Renal cortex interstitium (tissue), 11 donors: ENCODE results near the gene WRAP73. TPM values are rescaled to one million over a fixed set of nuclear protein-coding genes. Genes with fewer than 3 reads are reported as not detected.
"Not testable (repeated sequence)": the region's sequence is repeated elsewhere in the genome, so short reads cannot be mapped to it uniquely, and the experiment has no call there.

ENCODE experiments used
- DNase-seq, 11 donors: peaks; one replicate each; pipeline ENCODE4 v3.0.0-alpha.2; 2013; ENCODE audit warnings: low read depth in 9 of 11, low spot score in 4 of 11; ENCODE audit errors: extremely low read depth in 1 of 11
- polyA plus RNA-seq, 3 donors: library from polyadenylated mRNA; unstranded; fragments of 120-200 nt; gene quantifications; one replicate each; pipeline ENCODE4 v1.2.1, GENCODE V29; 2013; ENCODE audit not compliant: insufficient read length in 3 of 3

Gene WRAP73
- polyA plus RNA-seq, 3 donors = 16.1 to 24.3 (median 19.0) TPM

GRCh38 chr1:3624200-3625136 is 25.4 kb downstream of the WRAP73 start, which contains the start of gene TPRG1L:
Gene TPRG1L (plus strand): TSS chr1:3625015. CDS start chr1:3625073, 58 bp downstream.
- peak; percentile 90 to 97 (median 95) for DNase-seq

DNA sequence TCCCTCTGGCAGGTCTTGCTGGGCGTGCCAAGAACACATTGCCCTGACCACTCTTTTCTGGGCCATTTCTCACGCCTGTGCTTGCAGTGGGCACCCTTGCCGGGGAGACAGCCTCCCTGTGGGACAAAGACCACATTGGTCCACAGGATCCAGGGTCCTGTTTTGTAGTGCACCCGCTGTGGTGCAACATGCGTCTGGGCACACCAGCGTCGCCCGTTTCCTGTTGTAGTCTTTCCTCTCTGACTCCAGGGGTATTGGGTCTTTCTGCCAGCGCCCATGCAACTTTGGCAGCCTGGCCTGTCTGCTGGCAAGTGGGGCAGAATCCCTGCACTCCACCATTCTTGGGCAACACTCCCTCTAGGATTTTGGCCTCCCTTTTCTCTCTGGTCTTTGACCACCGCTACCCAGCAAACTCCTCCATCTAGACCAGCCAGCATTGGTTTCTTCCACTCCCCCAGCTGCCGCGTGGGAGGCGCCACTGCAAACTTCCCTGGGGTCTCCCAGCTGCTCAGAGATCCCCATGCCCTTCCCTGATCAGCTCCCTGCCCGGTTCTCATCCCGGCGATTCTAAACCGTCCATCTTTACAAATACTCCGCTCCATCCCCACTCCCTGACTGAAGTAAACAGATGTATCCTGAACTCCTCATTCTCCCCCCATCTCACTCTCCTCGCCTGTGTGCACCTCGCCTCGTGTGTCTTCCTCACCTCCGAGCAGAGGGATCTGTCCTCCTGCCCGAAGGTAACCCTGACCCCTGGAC is 26.3 kb downstream of the WRAP73 start:
- DNase-seq = no peak

GRCh38 chr1:3622102-3622501 is 27.8 kb downstream of the WRAP73 start:
- not testable (repeated sequence) for DNase-seq

DNA sequence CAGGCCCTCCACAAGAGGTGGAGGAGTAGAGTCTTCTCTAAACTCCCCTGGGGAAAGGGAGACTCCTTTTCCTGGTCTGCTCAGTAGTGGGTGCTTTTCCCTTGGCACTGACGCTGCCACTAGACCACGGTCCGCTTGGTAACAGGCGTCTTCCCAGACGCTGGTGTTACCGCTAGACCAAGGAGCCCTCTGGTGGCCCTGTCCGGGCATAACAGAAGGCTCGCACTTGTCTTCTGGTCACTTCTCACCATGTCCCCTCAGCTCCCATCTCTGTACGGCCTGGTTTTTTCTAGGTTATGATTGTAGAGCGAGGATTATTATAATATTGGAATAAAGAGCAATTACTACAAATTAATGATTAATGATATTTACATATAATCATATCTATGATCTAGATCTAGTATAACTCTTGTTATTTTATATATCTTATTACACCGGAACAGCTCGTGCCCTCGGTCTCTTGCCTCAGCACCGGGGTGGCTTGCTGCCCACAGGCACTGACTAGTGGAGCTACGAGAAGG is 28.7 kb downstream of the WRAP73 start:
- DNase-seq = not testable (repeated sequence)

GRCh38 chr1:3620708-3621107 is 29.2 kb downstream of the WRAP73 start:
- no peak for DNase-seq

GRCh38 chr1:3618881-3619671 is 30.8 kb downstream of the WRAP73 start:
- peak in 1 of 11 donors; percentile 66 for DNase-seq

DNA sequence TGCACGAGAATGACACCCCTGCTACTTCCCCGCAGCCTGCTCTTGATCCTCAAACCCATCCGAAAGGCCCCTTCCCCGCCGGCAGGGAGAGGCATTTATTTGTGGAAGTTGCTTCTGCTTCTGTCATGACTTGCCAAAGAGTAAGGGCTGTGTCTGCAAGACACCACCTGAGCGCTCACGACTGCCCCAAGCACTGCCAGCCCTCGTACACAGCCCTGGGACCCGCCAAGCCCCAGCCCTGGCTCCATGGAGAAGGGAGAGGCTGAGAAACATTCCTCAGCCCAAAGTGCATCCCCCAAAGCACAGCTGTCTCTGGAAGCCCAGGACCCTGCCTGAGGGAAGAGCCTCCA is 31.4 kb downstream of the WRAP73 start:
- DNase-seq = no peak

DNA sequence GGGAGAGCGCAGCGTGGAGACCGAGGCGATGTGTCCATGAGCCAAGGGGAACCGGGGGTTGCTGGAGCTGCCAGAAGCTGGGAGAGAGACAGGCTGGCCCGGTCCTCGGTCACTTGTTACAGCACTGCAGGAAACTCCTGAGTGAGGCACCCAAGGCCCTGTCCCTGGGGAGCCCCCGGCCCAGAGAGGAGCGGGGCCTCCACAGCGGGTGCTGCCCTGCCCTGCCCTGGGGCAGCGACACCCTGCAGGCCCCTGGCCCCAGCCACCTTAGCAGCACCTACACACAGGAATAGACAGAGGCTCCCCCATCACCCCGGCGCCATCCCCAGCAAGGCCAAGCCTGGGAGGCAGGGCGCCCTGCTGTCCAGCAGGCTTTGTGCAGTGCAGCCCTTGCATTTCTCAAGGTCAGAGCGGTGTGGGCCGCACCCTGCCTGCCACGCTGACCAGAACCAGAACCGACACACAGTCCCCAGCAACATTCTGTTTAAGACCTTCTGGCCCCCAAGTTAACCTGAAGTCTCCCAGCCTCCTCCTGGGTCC is 32.0 kb downstream of the WRAP73 start:
- DNase-seq = no peak

- DNase-seq = no peak
These were observed 33.0 kb downstream of the WRAP73 start for GRCh38 chr1:3616861-3617260.

DNA sequence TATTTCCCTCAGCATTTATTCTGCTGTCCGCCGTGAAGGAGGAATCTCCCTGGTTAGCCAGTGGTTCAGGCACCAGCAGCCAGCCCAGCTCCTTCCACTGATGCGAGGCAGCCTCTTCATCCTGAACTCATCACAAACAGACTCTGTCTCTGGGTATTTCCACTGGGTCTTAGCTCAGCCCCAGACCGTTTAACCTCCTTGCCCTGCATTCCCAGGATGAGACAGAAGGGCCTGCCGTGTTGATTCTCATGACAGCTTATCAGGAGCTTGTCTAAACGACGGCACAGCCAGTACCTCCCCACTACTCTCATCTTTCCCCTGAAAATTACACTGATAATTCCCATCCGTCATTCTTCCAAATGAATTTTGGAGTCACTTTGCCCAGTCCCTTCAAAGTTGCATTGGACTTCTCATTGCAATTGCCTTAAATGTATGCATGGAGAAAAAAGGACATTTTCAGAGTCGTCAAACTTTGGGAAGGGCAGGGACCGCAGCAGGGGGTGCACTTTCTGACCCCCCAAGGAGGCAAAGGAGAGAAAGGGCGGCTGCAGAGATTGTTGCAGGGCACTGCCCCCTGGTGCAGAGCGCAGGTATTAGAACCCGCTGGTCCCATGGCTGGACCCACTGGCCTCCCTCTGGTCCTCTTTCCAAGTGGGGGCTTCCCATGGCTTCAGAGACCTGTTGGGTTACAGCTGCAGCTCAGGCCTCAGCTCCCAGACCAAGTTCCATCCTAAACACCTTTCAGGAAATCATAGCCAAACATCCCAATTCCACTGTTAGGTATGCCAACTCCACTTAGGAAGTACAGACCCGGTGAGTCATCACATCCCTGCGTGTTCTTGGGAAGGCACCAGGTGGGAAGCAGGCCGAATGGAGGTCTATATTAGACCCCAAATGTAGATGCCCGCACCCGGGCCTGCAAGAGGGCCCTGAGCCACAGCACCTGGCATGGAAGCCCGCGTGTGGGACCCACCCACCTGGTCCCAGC is 34.9 kb downstream of the WRAP73 start:
- no peak for DNase-seq

GRCh38 chr1:3612123-3612522 is 37.8 kb downstream of the WRAP73 start:
- no peak for DNase-seq

DNA sequence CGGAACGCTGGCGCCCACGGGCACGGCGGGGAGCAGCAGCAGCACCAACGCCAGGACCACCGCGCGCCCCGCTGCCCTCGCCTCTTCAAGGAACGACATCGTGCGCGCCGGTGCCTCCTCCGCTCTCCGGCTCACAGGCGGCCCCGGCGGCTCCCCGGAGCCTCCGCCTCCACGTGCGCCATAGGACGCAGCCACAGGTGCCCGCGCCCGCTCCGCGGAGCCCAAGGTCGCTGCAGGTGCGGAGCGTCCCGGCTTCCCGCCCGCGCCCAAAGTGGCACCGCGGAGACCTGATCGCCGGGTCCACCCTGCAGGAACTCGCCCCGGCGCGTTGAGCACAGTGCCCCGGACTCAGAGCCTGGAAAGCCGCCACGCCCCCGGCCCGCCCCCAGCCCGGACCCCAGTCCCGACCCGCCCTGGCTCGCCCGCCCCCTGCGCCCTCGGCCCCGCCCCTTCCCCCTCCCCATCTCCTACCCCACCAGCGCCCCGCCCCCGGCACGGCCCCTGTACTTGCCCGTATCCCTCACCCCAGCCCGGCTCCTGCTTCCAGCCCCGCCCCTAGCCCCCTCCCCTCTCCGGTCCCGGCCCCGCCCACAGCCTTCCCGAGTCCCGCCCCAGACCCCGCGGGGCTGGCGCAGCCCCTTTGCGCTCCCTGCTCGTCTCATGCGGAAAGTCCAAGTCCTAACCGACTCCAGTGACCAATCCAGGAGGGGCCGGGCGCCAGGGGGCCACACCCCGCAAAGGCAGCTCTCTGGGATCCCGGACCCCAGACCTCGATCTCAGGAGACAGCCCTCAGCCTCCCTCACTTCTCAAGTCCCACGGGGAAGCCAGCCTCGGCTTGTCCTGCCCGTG is 38.5 kb downstream of the WRAP73 start, which contains the start of gene MEGF6:
Gene MEGF6 (minus strand): TSS at position 339 of the 850 bp plus-strand sequence. CDS start 240 bp downstream, at position 99.
- peak in 5 of 11 donors; percentile 73 to 79 (median 76) for DNase-seq

- no peak for DNase-seq
These were observed 39.3 kb downstream of the WRAP73 start for GRCh38 chr1:3610527-3611169.

GRCh38 chr1:3609769-3610526 is 40.0 kb downstream of the WRAP73 start:
- DNase-seq = no peak

GRCh38 chr1:3609016-3609768 is 40.7 kb downstream of the WRAP73 start:
- no peak for DNase-seq
